PC-9 (cell line): ENCODE data around the gene ZCCHC18. TPM values are rescaled to one million over a fixed set of nuclear protein-coding genes. Genes with fewer than 3 reads are reported as not detected.

Source experiments
- BruUV-seq: library from RNA; stranded (reverse); fragments of 400-500 nt; replicated peaks from 2 replicates; lab custom pipeline; 2021; lab: Mats Ljungman, UMichigan
- CTCF ChIA-PET: fragments of 300-600 bp; sonication (Branson Sonifier 250); formaldehyde crosslinking; loops from one replicate; lab custom pipeline; 2022; ENCODE audit warnings: antibody characterized with exemption; lab: Charles Lee
- POLR2A ChIA-PET: fragments of 300-600 bp; sonication (Branson Sonifier 250); formaldehyde crosslinking; loops from one replicate; lab custom pipeline; 2022; ENCODE audit warnings: antibody characterized with exemption; ENCODE audit not compliant: unreplicated experiment; lab: Charles Lee
- DNase-seq, 2 experiments: peaks; one replicate each; pipeline versions ENCODE4 v3.0.0 to v3.0.0-alpha.2; 2015 to 2022; ENCODE audit warnings: mixed read lengths in 1 of 2
- H2AFZ ChIP-seq: fragments of 200-600 bp; sonication (generic); 2 replicates; pipeline ENCODE4 v1.8.1; 2017; ENCODE audit warnings: antibody characterized with exemption
- H3F3A ChIP-seq: fragments of 200-600 bp; sonication (generic); 2 replicates; pipeline ENCODE4 v1.8.1; 2017; ENCODE audit warnings: antibody characterized with exemption, mild to moderate bottlenecking, low read depth; ENCODE audit not compliant: insufficient read depth
- H3K27ac ChIP-seq: fragments of 200-600 bp; sonication (generic); 2 replicates; pipeline ENCODE4 v1.6.1; 2016; ENCODE audit warnings: mixed run types
- H3K27me3 ChIP-seq: fragments of 200-600 bp; sonication (generic); 2 replicates; pipeline ENCODE4 v1.6.1; 2016; ENCODE audit warnings: low read depth, mixed run types; ENCODE audit not compliant: insufficient read depth
- H3K36me3 ChIP-seq: fragments of 200-600 bp; sonication (generic); 2 replicates; pipeline ENCODE4 v1.6.1; 2016; ENCODE audit warnings: low read depth, mixed run types
- H3K4me1 ChIP-seq: fragments of 200-600 bp; sonication (generic); replicated peaks from 2 replicates; pipeline ENCODE4 v1.6.1; 2016; ENCODE audit warnings: mixed run types; ENCODE audit not compliant: insufficient read depth
- H3K4me2 ChIP-seq: fragments of 200-600 bp; sonication (generic); 2 replicates; pipeline ENCODE4 v1.6.1; 2017; ENCODE audit warnings: mixed run types
- H3K4me3 ChIP-seq: fragments of 200-600 bp; sonication (generic); 2 replicates; pipeline ENCODE4 v1.6.1; 2016; ENCODE audit warnings: mixed run types
- H3K79me2 ChIP-seq: fragments of 200-600 bp; sonication (generic); 2 replicates; pipeline ENCODE4 v1.6.1; 2017; ENCODE audit warnings: low read depth, mixed run types
- H3K9me2 ChIP-seq: fragments of 200-600 bp; sonication (generic); 2 replicates; pipeline ENCODE4 v1.8.1; 2017; ENCODE audit warnings: mild to moderate bottlenecking; ENCODE audit not compliant: insufficient read depth
- H3K9me3 ChIP-seq: fragments of 200-600 bp; sonication (generic); 2 replicates; pipeline ENCODE4 v1.8.1; 2016; ENCODE audit warnings: low read depth; ENCODE audit not compliant: insufficient read depth
- H4K20me1 ChIP-seq: fragments of 200-600 bp; sonication (generic); 2 replicates; pipeline ENCODE4 v1.8.1; 2017; ENCODE audit not compliant: insufficient read depth
- EZH2 ChIP-seq: fragments of 200-600 bp; sonication (generic); IDR thresholded peaks from 2 replicates; pipeline ENCODE4 v1.8.0; 2017; ENCODE audit warnings: antibody characterized with exemption, low read depth
- intact Hi-C: fragments of 100-400 bp; cut with micrococcal nuclease; formaldehyde crosslinking; loops from one replicate; pipeline ENCODE4 v1.10.0; 2022; ENCODE audit not compliant: unreplicated experiment
- total RNA-seq: library from RNA; stranded (reverse); gene quantifications from 2 replicates; pipeline ENCODE4 v1.2.3, GENCODE V29; 2021
- TF ChIP-seq, protein P1 (sequence below): fragments of 200-600 bp; sonication (generic); conservative IDR thresholded peaks from 2 replicates; pipeline ENCODE4 v1.6.1; 2017; ENCODE audit warnings: mixed run types, antibody characterized with exemption, mild to moderate bottlenecking, moderate library complexity

Gene ZCCHC18
- total RNA-seq, 1 experiment from 2014 or later: not detected

DNA sequence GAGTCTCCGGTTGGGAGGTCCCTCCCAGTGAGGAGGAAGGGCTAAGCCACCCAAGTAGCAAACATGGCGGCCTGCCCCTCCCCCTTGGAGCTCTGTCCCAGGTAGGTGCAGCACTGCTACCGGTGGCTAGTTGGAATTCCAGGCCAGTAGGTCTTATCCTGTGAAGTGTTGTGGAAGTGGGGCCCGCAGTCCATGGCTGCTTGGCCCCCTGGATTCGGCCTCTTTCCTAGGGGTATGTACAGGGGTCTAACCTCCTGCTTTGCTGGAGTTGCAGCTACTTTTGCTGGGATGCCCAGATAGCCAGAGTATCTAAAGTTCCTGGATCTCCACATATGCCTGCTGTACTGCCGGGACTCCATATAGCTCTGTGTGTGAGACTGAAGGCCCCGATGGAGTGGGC is 26.4 kb upstream of the ZCCHC18 start:
- Histone ChIP-seq H3K4me1 (no peaks in the 10 kb centered on the region), H3K4me2 (no peak overlapping the region), H3K9me2 (no peaks in the 10 kb centered on the region), H3K27ac (no peak overlapping the region), H3K4me3 (no peak overlapping the region), H3K36me3 (no peaks in the 10 kb centered on the region), H4K20me1 (no peaks in the 10 kb centered on the region), H3F3A (no peaks in the 10 kb centered on the region), H2AFZ (no peak overlapping the region), H3K27me3 (peaks cover 10% of the 10 kb centered on the region), H3K9me3 (no peaks in the 10 kb centered on the region), H3K79me2 (no peaks in the 10 kb centered on the region)
- BruUV-seq: no TSS peak
- no peak for DNase-seq
- TF ChIP-seq EZH2: no peak
- TF ChIP-seq, protein P1, sequence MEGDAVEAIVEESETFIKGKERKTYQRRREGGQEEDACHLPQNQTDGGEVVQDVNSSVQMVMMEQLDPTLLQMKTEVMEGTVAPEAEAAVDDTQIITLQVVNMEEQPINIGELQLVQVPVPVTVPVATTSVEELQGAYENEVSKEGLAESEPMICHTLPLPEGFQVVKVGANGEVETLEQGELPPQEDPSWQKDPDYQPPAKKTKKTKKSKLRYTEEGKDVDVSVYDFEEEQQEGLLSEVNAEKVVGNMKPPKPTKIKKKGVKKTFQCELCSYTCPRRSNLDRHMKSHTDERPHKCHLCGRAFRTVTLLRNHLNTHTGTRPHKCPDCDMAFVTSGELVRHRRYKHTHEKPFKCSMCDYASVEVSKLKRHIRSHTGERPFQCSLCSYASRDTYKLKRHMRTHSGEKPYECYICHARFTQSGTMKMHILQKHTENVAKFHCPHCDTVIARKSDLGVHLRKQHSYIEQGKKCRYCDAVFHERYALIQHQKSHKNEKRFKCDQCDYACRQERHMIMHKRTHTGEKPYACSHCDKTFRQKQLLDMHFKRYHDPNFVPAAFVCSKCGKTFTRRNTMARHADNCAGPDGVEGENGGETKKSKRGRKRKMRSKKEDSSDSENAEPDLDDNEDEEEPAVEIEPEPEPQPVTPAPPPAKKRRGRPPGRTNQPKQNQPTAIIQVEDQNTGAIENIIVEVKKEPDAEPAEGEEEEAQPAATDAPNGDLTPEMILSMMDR: no peak
- intact Hi-C loops: no loop called here
- ChIA-PET POLR2A (no interaction called here), CTCF (no interaction called here)

DNA sequence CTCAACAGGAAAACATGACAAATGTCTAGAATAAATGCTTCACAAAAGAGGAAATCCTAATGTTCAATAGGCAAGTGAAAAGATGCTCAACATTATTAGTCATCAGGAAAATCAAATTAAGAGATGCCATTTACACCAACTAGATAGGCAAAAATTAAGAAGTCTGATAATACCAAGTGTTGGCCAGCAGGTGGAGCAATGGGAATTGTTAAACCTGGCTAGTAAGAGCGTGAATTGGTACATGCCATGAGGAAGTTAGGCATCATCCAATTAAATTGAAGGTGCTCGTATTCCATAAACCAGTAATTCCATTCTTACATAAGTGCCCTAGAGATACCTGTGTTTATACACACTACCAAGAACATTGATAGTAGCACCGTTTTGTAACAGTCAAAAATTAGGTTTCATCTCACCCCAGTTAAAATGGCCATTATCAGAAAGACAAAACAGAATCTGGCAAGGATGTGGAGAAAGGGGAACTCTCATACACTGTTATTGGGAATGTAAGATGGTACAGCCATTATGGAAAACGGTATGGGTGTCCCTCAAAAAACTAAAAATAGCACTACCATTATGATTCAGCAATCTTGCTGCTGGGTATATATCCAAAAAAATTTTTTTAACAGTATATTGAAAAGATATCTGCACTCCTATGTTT is 14.0 kb upstream of the ZCCHC18 start:
- no peaks in the 10 kb centered on the region for H4K20me1 ChIP-seq
- intact Hi-C loops: loop anchor here (1.0 kb wide), 1 partner anchor 38 kb away; no protein-coding TSS in a partner anchor
- ChIA-PET POLR2A (no interaction called here), CTCF (interaction anchor here (0.6 kb wide), 1 partner anchor 172 kb away, joined by 3 read pairs; no protein-coding TSS in a partner anchor)
- H2AFZ ChIP-seq: no peak overlapping the region
- H3F3A ChIP-seq: no peaks in the 10 kb centered on the region
- H3K27ac ChIP-seq: no peak overlapping the region
- TF ChIP-seq EZH2: no peak
- TF ChIP-seq, protein P1: peak; percentile 71
- DNase-seq: peak; percentile 26 to 63
- no peaks in the 10 kb centered on the region for H3K9me3 ChIP-seq
- H3K9me2 ChIP-seq: no peaks in the 10 kb centered on the region
- H3K36me3 ChIP-seq: no peaks in the 10 kb centered on the region
- H3K27me3 ChIP-seq: peaks cover 43% of the 10 kb centered on the region
- BruUV-seq: no TSS peak
- no peaks in the 10 kb centered on the region for H3K79me2 ChIP-seq
- no peak overlapping the region for H3K4me2 ChIP-seq
- no peak overlapping the region for H3K4me3 ChIP-seq
- no peaks in the 10 kb centered on the region for H3K4me1 ChIP-seq

DNA sequence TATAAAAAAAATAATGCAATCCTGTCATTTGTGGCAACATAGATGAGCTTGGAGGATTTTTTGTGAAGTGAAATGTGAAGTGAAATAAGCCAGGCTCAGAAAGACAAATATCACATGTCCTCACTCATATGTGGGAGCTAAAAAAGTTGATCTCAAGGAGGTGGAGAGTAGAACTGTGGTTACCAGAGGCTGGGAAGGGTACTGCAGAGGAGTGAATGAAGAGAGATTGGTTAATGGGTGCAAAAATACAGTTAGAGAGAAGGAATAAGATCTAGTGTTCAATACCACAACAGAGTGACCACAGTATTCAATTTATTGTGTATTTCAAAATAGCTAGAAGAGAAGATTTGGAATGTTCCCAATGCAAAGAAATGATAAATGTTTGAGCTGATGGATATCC is 13.4 kb upstream of the ZCCHC18 start:
- Histone ChIP-seq H3F3A (no peaks in the 10 kb centered on the region), H3K27me3 (peaks cover 40% of the 10 kb centered on the region), H4K20me1 (no peaks in the 10 kb centered on the region), H3K79me2 (no peaks in the 10 kb centered on the region), H3K9me2 (no peaks in the 10 kb centered on the region), H3K4me2 (no peak overlapping the region), H3K4me3 (no peak overlapping the region), H3K4me1 (no peaks in the 10 kb centered on the region), H3K9me3 (no peaks in the 10 kb centered on the region), H3K36me3 (no peaks in the 10 kb centered on the region), H3K27ac (no peak overlapping the region), H2AFZ (no peak overlapping the region)
- CTCF ChIA-PET: interaction anchor here (0.6 kb wide), 1 partner anchor 171 kb away, joined by 3 read pairs; no protein-coding TSS in a partner anchor
- no peak for DNase-seq
- TF ChIP-seq, protein P1: no peak
- no peak for TF ChIP-seq EZH2
- POLR2A ChIA-PET: no interaction called here
- BruUV-seq: no TSS peak
- intact Hi-C loops: loop anchor here (1.0 kb wide), 1 partner anchor 37 kb away; no protein-coding TSS in a partner anchor
